SU-DHL-6 (cell line): ENCODE measurements around the gene ARMC9.

Source experiments
- CTCF ChIP-seq: fragments of 200-600 bp; sonication (generic); IDR thresholded peaks from one replicate; pipeline ENCODE4 v1.5.1; 2017; ENCODE audit warnings: antibody characterized with exemption, mild to moderate bottlenecking, low read length, moderate library complexity; ENCODE audit not compliant: insufficient read depth, poor library complexity, severe bottlenecking
- EZH2phosphoT487 ChIP-seq: fragments of 200-600 bp; sonication (generic), shearing (Covaris generic); conservative IDR thresholded peaks from 2 replicates; pipeline ENCODE4 v1.6.1; 2018; ENCODE audit warnings: mild to moderate bottlenecking, antibody characterized with exemption, low read length, moderate library complexity, mixed read lengths

- TF ChIP-seq CTCF (no peak), EZH2phosphoT487 (no peak)
Observed at GRCh38 chr2:231360881-231361371, 162.5 kb downstream of the ARMC9 start.
